Muscle of back (tissue), 11 donors: ENCODE results near the gene USP24. TPM values are rescaled to one million over a fixed set of nuclear protein-coding genes. Genes with fewer than 3 reads are reported as not detected.
"Not testable (repeated sequence)": the region's sequence is repeated elsewhere in the genome, so short reads cannot be mapped to it uniquely, and the experiment has no call there.

Experiments used
- DNase-seq, 3 donors: peaks; one replicate each; pipeline versions ENCODE4 v3.0.0 to v3.0.0-alpha.2; 2013
- polyA plus RNA-seq, 10 donors: library from polyadenylated mRNA; unstranded; fragments of 120-200 nt; gene quantifications; one replicate each; pipeline ENCODE4 v1.2.1, GENCODE V29; 2013; ENCODE audit not compliant: insufficient read length in 10 of 10

The USP24 gene
- polyA plus RNA-seq, 10 donors: 26.6 to 52.5 (median 37.2) TPM

GRCh38 chr1:55127827-55128343 lies 87.3 kb downstream of the USP24 start:
- DNase-seq: no peak

GRCh38 chr1:55124470-55124869 lies 90.7 kb downstream of the USP24 start:
- no peak for DNase-seq

- DNase-seq: no peak
These were observed 94.6 kb downstream of the USP24 start for GRCh38 chr1:55120538-55120937.

- no peak for DNase-seq
These were observed 96.4 kb downstream of the USP24 start for GRCh38 chr1:55118651-55119329.

- DNase-seq: no peak
These were observed 97.2 kb downstream of the USP24 start for GRCh38 chr1:55117941-55118340.

GRCh38 chr1:55109005-55109404 lies 106.2 kb downstream of the USP24 start:
- not testable (repeated sequence) for DNase-seq

- no peak for DNase-seq
These were observed 108.1 kb downstream of the USP24 start for GRCh38 chr1:55107101-55107500.

- DNase-seq: no peak
These were observed 111.3 kb downstream of the USP24 start for GRCh38 chr1:55103891-55104290.

- DNase-seq: no peak
These were observed 120.1 kb downstream of the USP24 start for GRCh38 chr1:55095095-55095494.

GRCh38 chr1:55092475-55092874 lies 122.7 kb downstream of the USP24 start:
- no peak for DNase-seq

GRCh38 chr1:55089683-55090082 lies 125.5 kb downstream of the USP24 start:
- no peak for DNase-seq

GRCh38 chr1:55088413-55088812 lies 126.8 kb downstream of the USP24 start:
- no peak for DNase-seq

- no peak for DNase-seq
These were observed 127.7 kb downstream of the USP24 start for GRCh38 chr1:55087439-55087838.

GRCh38 chr1:55084257-55084656 lies 130.9 kb downstream of the USP24 start:
- DNase-seq: no peak

- no peak for DNase-seq
These were observed 133.3 kb downstream of the USP24 start for GRCh38 chr1:55081905-55082296.

GRCh38 chr1:55081188-55081904 lies 133.8 kb downstream of the USP24 start:
- DNase-seq: peak in 1 of 3 donors; percentile 45

GRCh38 chr1:55079651-55080050 lies 135.5 kb downstream of the USP24 start:
- no peak for DNase-seq

- no peak for DNase-seq
These were observed 136.7 kb downstream of the USP24 start for GRCh38 chr1:55078470-55078869.

- DNase-seq: no peak
These were observed 138.8 kb downstream of the USP24 start for GRCh38 chr1:55076356-55076755.

GRCh38 chr1:55074455-55074854 lies 140.7 kb downstream of the USP24 start:
- no peak for DNase-seq

GRCh38 chr1:55073187-55073916 lies 141.8 kb downstream of the USP24 start:
- no peak for DNase-seq

GRCh38 chr1:55071477-55071876 lies 143.7 kb downstream of the USP24 start:
- peak in 1 of 3 donors; percentile 51 for DNase-seq
